Lower leg skin (tissue), 4 donors: Measurements from ENCODE around the gene DISC1. TPM values are rescaled to one million over a fixed set of nuclear protein-coding genes. Genes with fewer than 3 reads are reported as not detected.

Experiments
- DNase-seq, 2 donors: peaks; one replicate each; pipeline ENCODE4 v3.0.0-alpha.2; 2019; ENCODE audit warnings: low spot score in 2 of 2
- H3K4me3 ChIP-seq: fragments of 200-600 bp; sonication (generic); 2 replicates; pipeline ENCODE4 v1.5.1; 2017; ENCODE audit warnings: mild to moderate bottlenecking, low read depth; ENCODE audit not compliant: poor library complexity, severe bottlenecking
- CTCF ChIP-seq, 3 donors: fragments of 450-650 bp; IDR thresholded peaks; one replicate each; pipeline ENCODE4 v1.5.1; 2016; ENCODE audit warnings: antibody characterized with exemption in 3 of 3, mild to moderate bottlenecking in 3 of 3, moderate library complexity in 2 of 3
- POLR2A ChIP-seq, 2 donors: fragments of 450-650 bp; IDR thresholded peaks; one replicate each; pipeline ENCODE4 v1.6.1; 2016 to 2017; ENCODE audit warnings: antibody characterized with exemption in 2 of 2, mild to moderate bottlenecking in 1 of 2, moderate library complexity in 1 of 2
- WGBS, 2 donors: methylation state at CpG; one replicate each; pipeline ENCODE4 v1.1.5; 2018; 5-methylcytosine and 5-hydroxymethylcytosine counted together
- intact Hi-C: fragments of 100-400 bp; cut with DNase I; formaldehyde crosslinking; loops from one replicate; pipeline ENCODE4 v1.15.0; 2023; ENCODE audit warnings: low total_unique reads
- total RNA-seq, 4 donors: library from RNA; depleted of rRNA; stranded (reverse); fragments of >200 nt; gene quantifications; one replicate each; pipeline ENCODE4 v1.1.0, GENCODE V29; 2016

DISC1 gene
- total RNA-seq, 4 donors from 2014 or later = 1.6 to 7.4 (median 3.5) TPM

DNA sequence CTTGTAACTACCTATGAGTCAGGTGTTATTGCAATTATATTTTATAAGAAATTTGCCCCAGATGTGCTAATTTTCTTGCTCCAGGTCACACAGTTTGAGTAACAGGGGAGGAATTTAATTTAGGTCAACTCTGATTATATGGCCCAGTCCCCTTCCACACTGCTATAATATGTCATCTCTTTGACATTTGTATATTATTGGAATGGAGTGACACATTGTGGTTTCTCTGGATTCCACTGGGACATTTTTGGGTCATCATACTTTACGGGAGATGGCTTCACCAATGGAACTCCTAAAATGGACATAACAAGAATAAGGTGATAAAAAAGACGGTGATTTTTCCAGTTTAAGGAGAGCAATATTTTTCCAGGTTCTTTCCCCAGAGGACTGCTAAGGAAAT lies 191.2 kb downstream of the DISC1 start:
- DNase-seq = no peak
- intact Hi-C loops = no loop called here
- TF ChIP-seq POLR2A (IDR thresholded peaks at IDR 0.05) (no peak), CTCF (IDR thresholded peaks at IDR 0.05) (no peak)
- H3K4me3 ChIP-seq = no peak overlapping the region
- 76 to 88% methylated on average over 2 of the region's 2 CpGs for WGBS, 2 donors

DNA sequence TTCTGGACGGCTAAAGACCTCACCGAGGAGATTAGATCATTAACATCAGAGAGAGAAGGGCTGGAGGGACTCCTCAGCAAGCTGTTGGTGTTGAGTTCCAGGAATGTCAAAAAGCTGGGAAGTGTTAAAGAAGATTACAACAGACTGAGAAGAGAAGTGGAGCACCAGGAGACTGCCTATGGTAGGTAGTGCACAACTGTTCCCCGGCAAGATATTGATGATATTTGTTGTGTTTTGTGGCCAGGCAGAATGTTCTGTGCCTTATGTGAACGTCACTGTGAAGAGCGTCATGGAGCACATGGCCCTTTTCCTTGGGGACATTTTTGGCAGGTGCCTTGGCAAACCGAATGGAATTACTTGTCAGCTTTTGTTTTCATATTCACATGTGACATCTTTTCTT lies 191.7 kb downstream of the DISC1 start:
- TF ChIP-seq CTCF (IDR thresholded peaks at IDR 0.05) (no peak), POLR2A (IDR thresholded peaks at IDR 0.05) (no peak)
- DNase-seq = peak; percentile 61 to 88
- no peak overlapping the region for H3K4me3 ChIP-seq
- intact Hi-C loops = no loop called here
- 52 to 56% methylated on average over 6 of the region's 6 CpGs for WGBS, 2 donors

- TF ChIP-seq POLR2A (IDR thresholded peaks at IDR 0.05) (no peak), CTCF (IDR thresholded peaks at IDR 0.05) (no peak)
- no peak for DNase-seq
- WGBS, 2 donors = 85 to 91% methylated on average over 3 of the region's 3 CpGs
- intact Hi-C loops = no loop called here
- no peak overlapping the region for H3K4me3 ChIP-seq
Observed at GRCh38 chr1:231821281-231821680, 194.7 kb downstream of the DISC1 start.

DNA sequence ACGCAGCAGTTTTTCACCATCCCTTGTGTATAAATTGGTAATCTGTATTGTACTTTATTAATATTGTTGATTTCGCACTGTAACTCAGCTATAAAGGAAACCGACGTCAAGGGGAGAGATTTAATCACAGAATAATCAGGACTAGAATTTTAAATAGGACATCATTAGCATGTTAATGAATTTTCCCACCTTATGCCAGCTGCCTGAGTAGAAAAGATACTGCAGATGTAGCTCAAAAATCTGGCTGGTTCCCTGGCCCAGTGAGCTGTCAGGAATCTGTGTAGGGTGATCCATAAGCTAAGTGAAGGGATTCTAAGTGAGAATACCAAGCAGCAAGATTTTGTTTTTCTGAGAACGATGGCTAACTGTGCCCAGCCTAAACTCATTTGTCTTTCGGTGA lies 195.5 kb downstream of the DISC1 start:
- no peak for TF ChIP-seq CTCF (IDR thresholded peaks at IDR 0.05)
- no peak for TF ChIP-seq POLR2A (IDR thresholded peaks at IDR 0.05)
- WGBS, 2 donors = 92% methylated on average over 6 of the region's 6 CpGs
- DNase-seq = no peak
- intact Hi-C loops = no loop called here
- no peak overlapping the region for H3K4me3 ChIP-seq

DNA sequence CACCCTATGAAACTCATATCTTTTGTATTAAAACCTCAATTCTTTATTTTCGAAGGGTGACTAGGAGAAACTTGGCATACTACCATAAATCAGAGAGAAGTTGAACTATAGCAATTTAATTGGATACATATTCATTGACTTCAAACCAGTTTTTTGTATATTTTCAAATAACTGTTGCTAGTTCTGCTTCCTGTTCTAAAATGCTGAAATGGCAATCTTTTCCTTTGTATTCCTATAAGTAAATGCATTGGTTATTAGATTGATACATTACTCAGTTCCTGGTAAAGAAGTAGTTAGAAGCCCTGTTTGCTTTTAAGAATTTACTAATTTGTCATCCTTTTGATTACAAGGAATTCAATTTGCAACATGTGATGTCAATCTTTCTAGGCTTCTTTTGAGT lies 200.0 kb downstream of the DISC1 start:
- H3K4me3 ChIP-seq = no peak overlapping the region
- no peak for TF ChIP-seq POLR2A (IDR thresholded peaks at IDR 0.05)
- no peak for TF ChIP-seq CTCF (IDR thresholded peaks at IDR 0.05)
- whole genome bisulfite sequencing, 2 donors = 91 to 92% methylated on average over 1 of the region's 1 CpG
- intact Hi-C loops = no loop called here
- no peak for DNase-seq

GRCh38 chr1:231827337-231828105 lies 200.9 kb downstream of the DISC1 start:
- TF ChIP-seq CTCF (IDR thresholded peaks at IDR 0.05) (no peak), POLR2A (IDR thresholded peaks at IDR 0.05) (no peak)
- intact Hi-C loops = no loop called here
- WGBS, 2 donors = 68 to 74% methylated on average over 2 of the region's 2 CpGs
- no peak overlapping the region for H3K4me3 ChIP-seq
- no peak for DNase-seq
